ENCODE data around the gene SBF2.
"Not testable (repeated sequence)": the region's sequence is repeated elsewhere in the genome, so short reads cannot be mapped to it uniquely, and the experiment has no call there.

SBF2 gene

GRCh38 chr11:10298342-10298741 lies 4.3 kb upstream of the SBF2 start:
- DNase-seq, result no peak

DNA sequence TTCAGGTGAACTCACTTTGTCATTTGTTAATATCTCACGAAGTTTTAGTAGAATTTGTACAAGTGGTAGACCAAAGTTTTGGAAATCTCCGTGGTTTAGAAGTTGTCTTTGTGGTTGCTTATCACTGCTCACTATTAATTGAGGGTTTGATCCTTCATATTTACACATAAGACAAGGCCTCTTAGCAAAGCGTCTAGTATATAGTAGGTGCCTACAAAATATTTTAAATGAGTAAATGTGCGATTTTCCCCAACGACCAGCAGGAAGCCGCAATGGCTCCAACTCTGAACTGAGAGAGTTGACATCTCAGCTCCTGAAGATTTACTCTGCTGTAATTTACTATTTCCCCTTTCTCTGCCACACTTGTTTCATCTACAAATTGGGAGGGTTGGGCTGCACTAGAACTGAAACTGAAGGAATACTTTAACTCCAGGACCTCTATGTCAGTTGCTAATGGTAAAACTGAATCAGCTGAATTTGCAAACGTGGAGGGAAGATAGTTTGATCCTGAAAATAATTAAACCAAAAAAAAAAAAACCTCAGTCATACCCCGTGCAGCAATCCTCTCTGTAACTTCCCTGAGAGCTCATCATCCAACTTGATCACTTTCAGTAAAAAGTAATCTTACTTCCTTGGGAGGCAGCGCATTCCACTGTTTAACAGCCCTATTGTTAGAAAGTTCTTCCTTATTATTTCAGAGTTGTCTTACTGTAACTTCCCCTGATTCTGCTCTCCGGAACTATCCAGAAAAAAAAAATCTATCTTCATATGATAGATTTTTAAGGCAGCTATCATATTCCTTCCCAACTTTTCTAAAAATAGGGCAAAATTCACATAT lies 1.3 kb upstream of the SBF2 start:
- DNase-seq, result peak; percentile 31 to 59

DNA sequence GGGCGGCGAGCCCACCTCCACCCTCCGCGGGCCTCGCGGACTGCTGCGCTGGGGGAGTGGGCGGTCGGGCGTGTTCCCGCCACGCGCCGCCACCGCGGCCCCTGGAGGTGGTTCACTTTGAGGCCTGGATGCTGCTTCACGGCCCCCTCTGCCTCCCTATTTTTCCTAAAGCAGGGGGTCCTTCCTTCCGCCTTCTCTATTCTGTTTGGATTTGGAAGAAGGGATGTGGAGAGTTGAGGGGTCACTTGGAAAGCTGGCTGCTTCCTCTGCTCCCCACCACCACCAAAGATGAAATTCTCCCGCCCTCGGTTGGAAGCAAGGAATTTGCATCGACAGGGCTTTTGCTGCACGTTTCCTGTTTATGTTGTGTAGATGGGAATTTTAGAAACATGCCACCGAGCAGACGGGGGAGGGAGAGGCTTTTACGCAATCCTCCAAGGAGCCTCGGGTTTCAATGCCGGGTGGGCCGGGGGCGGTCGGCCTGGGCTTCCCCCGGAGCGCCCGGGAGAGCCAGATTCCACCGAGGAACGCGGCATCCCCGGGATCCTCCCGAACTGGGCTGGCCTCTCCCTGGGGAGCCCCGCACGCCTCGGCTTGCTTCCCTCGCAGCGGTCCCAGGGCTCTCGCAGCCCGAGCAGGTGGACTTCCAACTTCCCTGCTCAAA lies 403 bp upstream of the SBF2 start:
- DNase-seq, result peak in 1 of 2 donors; percentile 37

- peak; percentile 48 to 78 for DNase-seq
Observed at GRCh38 chr11:10291801-10292638, 2.0 kb downstream of the SBF2 start.

- DNase-seq, result peak; percentile 61 to 68
Observed at GRCh38 chr11:10289765-10290380, 4.1 kb downstream of the SBF2 start.

- DNase-seq, result no peak
Observed at GRCh38 chr11:10288881-10289764, 4.9 kb downstream of the SBF2 start.

- DNase-seq, result no peak
Observed at GRCh38 chr11:10287766-10288715, 6.0 kb downstream of the SBF2 start.

DNA sequence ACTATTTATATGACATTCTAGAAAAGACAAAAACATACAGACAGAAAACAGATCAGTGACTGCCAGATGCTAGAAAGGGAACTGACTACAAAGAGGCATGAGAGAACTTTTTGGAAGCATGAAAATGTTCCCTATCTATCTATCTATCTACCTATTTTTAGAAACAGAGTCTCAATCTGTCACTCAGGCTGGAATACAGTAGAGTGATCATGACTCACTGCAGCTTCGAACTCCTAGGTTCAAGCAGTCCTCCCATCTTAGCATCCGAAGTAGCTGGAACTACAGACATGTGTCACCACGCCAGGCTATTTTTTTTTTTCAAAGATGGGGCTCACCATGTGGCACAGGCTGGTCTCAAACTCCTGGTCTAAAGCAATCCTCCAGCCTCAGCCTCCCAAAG lies 6.9 kb downstream of the SBF2 start:
- DNase-seq, result no peak

- DNase-seq, result peak; percentile 50 to 92
Observed at GRCh38 chr11:10285148-10285802, 8.7 kb downstream of the SBF2 start.

DNA sequence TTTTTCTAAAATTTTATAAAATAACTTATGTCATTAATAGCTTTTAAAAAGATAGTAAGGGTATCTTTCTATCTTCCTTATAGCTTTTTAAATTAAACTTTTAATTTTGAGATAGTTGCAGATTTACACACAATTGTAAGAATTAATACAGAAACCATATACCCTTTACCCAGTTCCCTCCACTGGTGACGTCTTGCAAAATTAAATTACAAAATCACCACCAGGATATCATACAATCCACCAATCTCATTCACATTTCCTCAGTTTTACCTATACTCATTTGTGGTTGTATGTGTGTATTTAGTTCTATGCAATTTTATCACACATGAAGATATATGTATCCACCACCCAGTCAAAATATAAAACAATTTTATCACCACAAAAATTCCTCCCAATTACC lies 10.0 kb downstream of the SBF2 start:
- DNase-seq, result no peak

DNA sequence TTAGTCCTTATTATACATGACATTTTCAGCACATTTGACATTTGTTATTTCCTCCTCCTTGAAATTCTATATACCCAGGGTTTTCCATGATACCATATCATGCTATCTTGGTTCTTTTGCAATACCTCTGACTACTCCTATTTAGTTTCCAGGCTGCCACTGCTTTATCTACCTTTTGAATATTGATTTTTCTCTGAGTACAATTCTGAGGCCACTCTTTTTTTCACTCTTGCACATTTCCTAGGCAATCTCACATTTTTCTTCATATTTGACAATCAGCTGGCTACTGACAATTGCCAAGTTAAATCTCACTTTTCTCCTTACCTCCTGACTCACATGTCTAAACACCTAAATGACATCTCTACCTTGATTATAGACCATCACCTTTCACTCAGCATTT lies 11.9 kb downstream of the SBF2 start:
- no peak for DNase-seq

DNA sequence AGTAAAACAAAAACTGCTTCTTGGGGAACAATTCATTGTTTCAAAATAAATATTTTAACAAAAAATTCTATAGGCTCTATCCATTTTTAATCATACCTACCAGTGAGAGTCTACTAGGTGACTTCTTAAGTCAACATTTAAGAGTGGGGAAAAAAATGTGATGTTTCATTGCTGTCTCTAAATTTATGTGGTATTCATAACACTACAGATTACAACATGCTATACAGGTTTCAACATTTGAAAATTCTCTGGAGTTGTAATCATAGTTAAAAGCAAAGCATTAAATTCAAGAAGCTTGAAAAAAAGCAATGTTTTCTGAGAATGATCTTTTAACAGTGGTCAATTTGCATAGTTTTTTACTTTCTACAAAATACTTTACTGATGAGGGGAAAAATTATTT lies 18.3 kb downstream of the SBF2 start:
- DNase-seq, result no peak

- no peak for DNase-seq
Observed at GRCh38 chr11:10274726-10275125, 19.3 kb downstream of the SBF2 start.

- no peak for DNase-seq
Observed at GRCh38 chr11:10273738-10274137, 20.3 kb downstream of the SBF2 start.

DNA sequence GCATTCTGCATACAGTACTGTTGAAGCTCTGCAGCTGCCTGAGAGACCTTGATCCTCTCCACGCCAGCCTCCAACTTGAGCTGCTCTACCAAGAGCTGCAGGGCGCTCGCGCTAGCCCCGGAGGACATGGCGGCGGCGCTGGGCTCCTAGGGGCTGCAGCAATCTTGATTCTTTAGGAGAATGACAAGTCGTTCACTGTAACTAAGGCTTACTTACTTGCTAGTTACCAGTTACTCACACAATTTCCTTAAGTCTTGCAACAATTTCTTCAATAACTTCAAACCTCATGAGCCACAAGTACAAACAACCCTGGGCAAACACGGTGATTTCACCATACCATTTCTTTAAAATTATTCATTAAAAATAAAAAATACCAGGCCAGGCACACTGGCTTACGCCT lies 21.9 kb downstream of the SBF2 start:
- DNase-seq, result no peak

DNA sequence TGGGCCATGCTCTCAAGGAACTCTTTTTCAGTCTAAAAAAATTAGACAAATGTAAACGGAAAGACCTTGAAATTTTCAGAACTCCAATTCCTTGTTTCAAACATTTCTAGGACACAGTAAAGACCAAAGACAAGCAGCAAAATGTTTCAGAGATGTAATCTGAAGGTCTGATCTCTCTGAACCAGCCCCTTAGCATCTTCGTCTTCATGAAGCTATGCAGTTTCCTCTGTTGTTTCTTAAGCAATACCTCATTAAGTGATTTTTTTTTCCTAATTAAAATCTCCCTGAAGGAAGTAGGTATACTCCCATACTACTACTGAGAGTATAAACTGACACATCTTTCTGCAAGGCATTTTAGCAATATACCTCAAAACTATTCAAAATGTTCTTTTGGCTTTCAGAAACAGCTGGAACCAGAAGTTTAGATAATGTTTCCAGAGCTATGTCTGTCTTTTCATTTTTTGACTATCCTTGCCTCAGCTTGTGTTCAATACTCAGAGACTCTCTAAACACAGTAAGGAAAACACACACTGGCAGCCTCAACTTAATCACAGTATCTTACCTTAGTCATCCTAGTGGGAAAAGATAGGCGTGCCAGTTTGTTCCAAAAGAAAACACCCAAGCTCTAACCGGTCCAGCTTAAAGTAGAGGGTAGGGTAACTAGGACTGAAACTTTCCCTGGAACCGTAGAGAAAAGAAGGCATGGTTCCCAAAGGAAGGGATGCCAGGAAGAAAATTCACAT lies 25.1 kb downstream of the SBF2 start:
- no peak for DNase-seq

DNA sequence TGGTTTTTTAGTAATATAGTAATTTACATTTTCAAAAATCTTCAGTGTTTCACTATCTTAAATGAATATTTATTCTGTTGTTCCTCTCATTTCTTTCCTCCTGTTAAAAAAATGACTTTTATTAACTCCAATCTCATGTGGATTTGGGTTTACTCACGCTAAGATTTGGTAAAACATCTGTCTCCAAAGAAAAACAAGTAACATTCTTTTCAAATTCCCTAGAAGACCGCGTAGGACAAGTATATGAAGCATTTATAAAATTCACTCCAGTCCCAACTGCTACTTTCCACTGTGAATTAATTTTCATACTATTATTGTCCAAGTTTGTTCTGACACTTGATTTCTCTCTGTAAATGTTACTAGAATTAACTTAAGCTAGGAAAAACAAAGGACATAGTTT lies 26.2 kb downstream of the SBF2 start:
- no peak for DNase-seq

DNA sequence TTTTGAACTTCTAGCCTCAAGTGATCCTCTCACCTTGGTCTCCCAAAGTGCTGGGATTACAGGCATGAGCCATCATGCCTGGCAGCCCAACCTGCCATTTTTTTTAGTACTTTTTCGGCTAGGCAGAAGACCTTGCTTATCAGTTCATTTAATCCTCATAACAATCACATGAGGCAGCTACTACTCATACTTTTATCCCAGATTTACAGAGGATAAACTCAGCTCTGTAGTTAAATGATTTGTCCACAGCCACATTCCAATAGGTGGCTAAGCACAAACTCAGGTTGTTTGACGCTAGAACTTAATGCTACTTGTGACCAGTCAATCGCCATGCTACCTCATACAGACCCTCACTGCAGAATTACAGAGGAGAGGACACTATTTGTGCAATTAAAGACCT lies 28.1 kb downstream of the SBF2 start:
- DNase-seq, result no peak

- not testable (repeated sequence) for DNase-seq
Observed at GRCh38 chr11:10264716-10265115, 29.3 kb downstream of the SBF2 start.

Measured in inflammatory macrophage (primary cell).